HG03442 (cell line): ENCODE data around the gene HELQ.
"Not testable (repeated sequence)": the region's sequence is repeated elsewhere in the genome, so short reads cannot be mapped to it uniquely, and the experiment has no call there.

Experiments used
- ATAC-seq: cut with Tn5 transposase; IDR thresholded peaks from one replicate; pipeline ENCODE4 v1.9.1; 2021; ENCODE audit warnings: mild to moderate bottlenecking, moderate library complexity; ENCODE audit not compliant: unreplicated experiment

Gene HELQ

DNA sequence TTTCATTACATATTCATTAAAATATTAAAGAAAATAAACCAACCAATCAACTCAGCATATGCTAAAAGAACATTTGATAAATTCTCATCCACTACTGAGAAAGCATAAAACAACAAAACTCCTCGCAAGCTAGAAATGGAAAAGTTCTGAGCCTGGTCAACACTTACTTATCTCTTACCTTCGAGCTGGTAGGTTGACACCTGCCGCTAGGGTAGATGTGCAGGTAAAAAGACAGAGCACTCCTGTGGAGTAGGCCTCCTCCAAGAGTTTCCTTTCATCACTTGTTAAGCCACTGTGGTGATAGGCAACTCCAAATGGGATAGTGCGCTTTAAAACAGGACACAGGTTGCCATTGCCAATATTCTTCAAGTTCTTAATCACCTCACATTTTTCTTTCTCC, 18.9 kb downstream of the HELQ start:
- ATAC-seq = no peak

DNA sequence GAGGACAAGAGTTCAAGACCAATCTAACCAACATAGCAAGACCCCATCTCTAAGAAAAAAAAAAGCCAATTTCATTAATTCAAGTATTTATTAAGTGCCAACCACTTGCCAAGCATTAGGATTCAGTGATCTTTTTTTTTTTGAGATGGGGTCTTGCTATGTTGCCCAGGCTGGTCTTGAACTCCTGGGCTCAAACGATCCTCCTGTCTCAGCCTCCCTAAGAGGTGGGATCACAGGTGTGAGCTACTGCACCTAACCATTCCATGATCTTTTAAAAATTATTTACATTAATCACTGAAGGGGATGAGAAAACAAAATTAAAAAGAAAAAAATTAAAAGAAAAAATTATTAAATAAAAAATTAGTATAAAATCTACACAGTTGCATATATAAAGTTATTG, 24.4 kb downstream of the HELQ start:
- ATAC-seq = no peak

DNA sequence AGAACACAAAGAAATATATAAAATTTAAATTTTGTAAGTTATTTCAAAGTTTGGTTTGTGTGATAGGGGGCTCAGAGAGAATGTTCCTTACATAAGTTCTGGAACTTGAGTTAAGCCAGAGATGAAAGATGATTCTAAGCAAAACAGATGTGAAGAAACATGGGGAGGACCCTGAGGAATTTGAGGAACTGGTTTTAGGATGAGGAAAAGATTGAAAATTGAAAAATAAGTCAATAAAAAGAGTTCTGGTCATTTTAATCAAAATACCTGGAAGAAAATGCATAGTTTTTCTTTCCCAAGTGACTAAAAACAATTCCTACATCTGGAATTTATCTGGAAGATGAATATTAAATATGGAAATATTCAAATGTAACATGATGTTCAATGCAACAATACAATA, 37.4 kb downstream of the HELQ start:
- ATAC-seq = no peak

DNA sequence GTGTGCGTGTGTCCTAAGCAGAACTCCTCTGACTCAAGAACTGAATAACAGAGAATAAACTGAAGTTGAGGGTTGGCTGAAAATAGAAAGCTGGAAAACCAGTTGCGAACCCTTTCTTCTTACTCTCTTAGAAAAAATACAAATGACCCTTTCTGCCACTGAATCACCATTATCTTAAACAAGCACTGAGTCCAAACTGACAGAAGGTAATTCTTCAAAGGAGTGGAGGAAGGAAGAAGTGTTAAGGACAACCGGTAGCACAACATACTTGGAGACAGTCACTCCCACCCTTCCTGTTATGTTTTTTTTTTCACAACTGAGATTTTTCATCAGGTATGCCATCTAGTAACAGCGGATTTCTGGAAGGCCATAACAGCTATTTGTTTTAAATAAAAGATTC, 38.1 kb downstream of the HELQ start:
- no peak for ATAC-seq

DNA sequence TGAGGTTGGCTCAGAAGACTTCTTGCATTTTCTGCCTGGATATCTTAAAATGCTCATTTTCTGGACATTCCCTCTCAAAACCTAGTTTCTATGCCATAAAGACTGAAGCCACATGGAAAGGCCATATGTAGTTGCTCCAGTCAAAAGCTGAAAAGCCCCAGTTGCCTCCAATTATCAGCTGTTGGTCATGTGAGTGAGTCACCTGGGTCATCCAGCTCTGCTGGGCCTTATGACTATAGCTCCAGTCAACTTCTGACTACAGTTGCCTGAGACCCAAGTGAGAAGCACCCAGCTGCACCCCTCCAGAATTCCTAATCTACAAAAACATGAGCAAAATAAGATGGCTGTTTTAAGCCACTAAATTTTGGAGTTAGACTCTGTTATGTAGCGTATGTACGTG, 41.9 kb downstream of the HELQ start:
- no peak for ATAC-seq

DNA sequence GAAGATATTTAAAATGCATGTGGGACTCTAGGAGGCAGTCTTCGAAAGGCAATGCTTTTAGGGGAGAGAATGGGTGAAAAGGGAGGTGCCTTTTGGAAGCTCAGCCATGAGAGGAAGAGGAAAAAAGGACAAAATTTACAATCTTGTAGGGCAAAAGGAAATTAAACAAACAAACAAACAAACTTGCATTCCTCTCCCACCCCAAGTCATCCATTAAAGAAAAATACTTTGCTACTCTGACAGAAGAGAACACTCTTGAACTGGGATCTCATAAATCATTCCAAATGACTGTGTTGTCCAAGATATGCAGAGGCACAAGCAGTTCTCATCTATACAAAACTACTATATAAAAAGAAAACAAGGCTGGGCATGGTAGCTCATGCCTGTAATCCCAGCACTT, 46.7 kb downstream of the HELQ start:
- ATAC-seq = no peak

DNA sequence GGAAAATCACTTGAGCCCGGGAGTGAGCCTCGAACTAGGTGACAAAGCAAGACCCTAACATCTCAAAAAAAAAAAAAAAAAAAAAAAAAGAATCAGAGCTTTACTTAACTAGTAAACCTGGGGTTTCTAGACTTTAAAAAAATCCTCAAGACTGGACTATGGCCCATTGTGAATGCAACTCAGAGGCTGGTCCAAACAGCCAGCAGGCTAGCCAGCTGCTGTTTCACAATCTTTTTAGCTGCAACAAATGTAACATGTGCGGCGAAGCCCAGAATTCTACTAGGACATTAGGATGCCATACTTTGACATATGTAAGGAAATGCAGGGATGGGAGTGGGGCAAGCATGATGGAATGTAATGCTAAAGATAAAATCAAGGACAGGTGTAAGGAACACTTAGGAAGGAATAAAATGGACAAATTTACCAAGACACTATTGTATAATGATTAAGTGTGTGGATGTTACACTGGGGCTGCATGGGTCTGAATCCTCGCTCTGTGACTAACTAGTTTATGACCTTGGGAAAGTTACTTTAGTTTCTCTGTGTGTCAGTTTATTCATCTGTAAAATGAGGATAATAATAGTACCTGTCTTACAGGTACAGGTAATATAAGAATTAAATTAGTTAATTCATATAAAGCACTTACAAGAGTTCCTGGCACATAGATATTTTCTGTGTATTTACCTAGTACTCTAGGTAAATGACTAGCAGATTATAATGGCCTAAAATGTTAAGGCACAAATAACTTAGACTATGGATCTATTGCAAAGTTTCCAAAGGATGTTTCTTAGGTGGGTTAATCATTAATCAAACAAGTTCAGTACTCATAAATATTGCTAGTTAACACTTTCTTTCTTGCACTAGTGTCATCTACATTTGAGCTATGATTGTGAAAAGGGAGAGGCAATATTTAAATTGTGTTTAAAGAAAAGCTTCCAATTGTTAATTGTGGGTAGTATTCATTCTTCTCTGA, 49.5 kb downstream of the HELQ start:
- no peak for ATAC-seq

DNA sequence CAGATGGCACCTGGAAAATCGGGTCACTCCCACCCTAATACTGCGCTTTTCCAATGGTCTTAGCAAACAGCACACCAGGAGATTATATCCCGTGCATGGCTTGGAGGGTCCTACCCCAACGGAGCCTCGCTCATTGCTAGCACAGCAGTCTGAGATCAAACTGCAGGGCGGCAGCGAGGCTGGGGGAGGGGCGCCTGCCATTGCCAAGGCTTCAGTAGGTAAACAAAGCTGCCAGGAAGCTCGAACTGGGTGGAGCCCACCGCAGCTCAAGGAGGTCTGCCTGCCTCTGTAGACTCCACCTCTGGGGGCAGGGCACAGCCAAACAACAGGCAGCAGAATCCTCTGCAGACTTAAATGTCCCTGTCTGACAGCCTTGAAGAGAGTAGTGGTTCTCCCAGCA, 57.5 kb downstream of the HELQ start:
- not testable (repeated sequence) for ATAC-seq

DNA sequence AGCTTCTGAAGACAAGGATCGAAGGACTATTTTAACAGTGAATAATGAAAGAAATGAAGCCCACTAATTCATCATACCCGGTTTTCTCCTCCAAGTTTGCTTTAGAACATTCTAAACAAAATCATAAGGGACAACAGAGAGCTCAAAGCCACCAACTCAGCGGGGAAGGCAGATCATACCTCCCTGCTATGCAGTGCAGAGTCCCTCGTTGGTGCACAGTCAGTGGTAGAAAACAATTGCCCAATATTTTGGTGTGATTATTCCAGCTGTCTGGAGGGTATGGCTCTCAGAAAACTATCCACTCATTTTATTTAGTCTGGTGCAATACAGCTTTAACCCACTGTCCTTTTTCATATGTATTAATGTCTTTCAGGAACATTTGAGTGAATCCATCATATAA, 61.7 kb downstream of the HELQ start:
- no peak for ATAC-seq

DNA sequence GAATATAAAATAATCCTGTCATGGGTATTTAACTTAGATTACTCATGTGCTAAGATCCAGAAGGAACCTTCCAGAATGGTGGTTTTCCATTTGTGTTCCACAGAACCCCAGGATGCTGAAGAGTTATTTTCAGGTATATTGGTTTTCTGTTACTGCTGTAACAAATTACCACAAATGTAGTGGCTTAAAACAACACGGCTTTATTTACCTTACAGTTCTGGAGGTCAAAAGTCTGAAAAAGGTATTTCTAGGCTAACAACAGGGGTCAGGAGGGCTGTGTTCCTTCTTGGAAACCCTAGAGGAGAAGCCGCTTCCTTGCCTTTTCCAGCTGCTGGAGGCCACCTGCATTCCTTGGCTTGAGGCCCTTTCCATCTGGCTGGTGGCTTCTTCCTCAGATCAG, 63.1 kb downstream of the HELQ start:
- no peak for ATAC-seq

DNA sequence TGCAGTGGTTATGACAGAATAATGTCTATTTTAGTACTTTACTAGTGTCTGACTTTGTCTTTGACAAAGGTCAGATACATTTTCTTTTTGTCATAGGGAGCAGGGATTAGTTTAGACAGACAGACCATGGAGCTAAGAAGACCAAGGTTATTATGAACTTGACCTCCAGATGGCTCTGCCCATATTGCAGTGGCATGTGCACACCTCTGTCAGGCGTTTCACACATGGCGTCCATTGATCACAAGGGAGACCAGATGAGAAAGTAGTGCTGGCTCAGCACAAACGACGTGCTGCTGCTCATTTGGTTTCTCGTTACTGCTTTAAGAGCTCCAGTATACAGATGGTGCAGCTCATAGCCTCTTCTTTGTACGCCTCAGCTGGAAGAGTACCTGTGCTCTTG, 64.7 kb downstream of the HELQ start:
- no peak for ATAC-seq

DNA sequence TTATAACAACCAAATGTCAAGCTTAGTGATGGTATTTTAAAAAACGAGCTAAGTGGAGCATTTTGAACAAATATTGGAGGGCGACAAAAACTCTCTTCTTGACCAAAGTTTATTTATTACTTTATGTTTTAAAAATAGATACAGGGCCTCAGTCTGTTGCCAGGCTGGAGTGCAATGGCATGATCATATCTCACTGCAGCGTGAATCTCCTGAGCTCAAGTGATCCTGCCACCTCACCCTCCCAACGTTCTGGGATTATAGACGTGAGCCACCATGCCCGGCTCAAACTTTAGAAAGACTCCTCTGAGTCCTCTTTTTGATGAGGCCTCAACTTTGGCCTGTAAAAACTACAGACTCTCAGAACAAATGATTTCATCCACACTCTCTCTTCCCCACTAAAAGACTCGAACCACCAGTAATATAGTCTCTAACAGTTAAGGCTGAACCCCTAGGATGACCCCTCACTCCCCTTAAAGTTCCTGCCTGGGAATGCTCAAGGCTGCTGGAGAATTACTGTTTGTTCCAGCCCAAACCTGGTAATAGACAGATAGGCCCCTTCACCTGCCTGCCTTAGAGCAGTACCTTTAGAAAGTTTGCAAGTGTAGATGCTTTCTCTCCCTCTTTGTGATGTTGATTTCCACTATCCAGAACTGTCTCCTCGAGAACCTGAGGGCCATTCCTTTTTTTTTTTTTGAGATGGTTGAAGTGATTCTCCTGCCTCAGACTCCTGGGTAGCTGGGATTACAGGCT, 65.7 kb downstream of the HELQ start:
- ATAC-seq = no peak

DNA sequence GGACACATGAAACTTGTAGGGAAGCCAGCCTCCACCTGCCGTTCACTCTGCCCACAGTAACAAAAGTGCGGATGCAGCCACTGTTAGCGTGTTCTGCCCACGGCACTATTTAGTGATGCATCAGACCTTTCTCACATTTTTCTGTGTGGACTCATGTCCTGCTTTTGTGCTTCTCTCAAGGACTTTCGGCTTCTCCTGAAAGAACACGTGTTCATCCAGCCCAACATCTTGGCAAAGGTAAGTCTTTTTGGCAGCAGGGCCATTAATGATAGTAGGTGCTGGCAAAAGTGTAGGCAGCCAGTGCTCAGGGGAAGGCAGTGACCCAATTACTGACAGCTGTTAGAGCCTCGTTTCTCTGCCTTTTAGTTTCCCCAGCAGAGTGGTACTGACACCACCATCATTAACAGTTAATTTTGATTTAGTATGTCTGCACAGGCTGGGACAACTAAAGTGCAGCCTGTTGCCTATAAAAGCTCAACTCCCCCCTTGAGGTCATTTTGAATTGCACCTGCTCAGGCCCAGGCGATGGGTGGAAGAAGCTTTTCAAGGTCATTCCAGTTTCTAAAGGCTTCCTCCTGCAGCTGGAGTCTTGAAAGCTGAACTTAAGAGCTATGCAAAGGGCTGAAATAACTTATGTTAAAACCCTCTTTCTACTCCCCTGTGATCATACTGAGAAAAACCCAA, 66.4 kb downstream of the HELQ start:
- ATAC-seq = no peak

DNA sequence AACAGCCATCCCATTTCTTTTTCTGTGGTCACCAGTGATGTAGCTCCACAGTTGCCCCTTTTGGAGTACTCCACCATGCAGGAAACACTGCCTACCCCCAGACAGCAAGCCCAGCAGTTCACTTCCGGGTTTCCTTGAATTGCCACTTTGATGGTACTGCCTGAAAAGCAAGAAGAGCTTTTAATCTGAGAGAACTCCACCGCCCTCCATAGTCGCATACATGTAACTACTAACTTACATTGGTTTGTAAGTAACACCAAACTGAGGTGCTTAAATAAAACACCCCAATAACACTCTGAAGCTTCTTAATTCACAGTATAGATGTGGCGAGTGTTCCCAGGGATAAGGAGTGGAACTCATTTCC, 67.3 kb downstream of the HELQ start:
- ATAC-seq = no peak

DNA sequence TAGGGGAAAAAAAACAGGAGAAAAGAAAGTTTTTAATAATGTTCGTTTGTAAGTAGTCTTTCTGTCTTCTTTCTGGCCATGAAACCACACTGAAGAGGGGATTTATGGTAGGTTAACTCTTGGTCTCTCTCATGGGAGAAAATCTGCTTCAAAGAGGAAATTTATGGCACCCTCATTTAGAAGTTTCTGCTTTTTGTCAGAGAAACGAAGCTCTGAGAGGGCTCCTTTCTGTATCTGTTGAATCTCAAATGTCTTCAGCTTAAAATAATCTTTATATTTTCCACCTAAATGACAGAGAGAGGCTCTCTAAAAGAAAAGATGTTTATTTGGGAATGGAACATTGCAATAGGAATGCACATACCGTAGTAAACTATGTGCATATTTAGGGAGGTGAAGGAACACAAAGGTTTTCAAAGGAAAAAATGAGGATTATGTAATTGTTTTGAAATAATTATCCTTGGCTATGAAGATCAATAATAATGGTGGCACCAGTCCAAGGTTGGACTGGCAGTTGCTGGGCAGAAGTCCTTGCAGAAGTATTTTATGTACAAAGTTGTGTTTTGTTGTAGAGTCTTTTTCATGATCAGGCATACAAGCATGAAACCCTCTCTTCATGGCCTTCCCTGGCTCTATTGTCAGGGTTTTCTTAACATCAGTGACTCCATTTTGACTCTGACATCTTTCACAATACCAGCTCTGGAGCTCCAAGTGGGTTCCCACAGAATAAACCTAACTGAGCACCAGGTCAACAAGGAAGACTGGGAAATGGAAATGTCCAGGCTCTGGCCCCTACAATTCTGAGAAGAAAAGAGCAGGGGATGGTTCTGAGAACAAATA, 67.9 kb downstream of the HELQ start:
- ATAC-seq = no peak

DNA sequence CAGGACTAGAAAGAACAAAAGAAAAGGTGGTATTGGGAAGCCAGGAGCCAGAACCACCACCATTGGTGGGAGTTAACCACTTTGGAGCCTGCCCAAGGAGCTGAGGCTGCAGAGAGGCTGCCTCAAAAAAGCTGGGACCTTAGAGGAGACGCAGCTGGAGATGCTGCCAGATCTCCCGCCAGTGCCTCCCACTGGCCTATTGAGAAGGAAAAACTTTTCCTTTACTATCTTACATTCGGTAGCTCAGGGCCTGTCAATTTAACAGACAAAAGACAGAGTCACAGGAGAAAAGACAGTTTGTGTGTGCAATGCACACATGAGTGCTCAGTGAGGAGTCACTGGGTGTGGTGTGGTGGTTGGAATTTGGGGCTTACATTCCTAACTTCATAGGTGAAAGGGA, 68.6 kb downstream of the HELQ start:
- no peak for ATAC-seq

DNA sequence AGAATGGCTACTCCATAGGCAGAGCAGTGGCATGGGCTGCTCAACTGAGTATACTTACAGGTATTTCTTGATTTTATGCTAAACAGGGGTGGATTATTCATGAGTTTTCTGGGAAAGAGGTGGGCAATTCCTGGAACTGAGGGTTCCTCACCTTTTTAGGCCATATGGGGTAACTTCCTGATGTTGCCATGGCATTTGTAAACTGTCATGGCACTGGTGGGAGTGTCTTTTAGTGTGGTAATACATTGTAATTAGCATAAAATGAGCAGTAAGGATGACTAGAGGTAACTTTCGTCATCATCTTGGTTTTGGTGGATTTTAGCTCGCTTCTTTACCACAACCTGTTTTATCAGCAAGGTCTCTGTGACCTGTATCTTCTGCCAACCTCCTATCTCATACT, 72.8 kb downstream of the HELQ start:
- ATAC-seq = no peak

DNA sequence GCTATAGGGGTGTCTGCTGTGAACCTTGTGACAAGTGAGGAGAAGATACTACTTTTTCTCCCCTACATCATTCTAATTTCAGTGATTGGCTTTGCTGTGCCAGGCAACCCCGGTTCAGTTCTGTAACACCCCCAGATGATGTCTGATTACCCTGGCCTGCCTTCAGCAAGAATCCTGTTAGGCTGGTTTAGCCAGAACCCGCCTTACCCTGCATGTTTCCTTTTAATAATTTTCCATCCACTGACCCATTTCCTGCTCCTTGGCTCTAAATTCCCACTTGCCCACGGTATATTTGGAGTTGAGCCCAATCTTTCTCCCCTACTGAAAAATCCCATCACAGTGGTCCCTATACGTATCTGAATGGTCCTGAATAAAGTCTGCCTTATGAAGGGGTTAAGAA, 74.5 kb downstream of the HELQ start:
- no peak for ATAC-seq

DNA sequence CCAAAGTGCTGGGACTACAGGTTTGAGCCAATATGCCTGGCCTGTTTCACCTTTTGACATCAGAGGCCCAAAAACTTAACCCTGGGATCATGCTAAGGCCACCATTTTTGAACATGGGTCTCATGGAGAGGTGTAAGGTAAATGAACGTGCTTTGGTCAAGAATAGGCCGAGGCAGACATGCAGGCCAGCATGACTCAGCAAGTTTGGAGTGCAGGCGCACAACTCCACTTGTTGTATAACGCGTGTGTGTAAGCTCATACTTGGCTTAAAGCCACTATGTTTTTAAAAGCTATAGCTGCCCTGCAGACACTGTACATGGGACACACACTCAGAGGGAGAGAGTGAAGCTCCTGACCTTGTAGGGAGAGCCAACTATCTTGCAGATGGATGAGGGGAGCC, 77.2 kb downstream of the HELQ start:
- no peak for ATAC-seq

DNA sequence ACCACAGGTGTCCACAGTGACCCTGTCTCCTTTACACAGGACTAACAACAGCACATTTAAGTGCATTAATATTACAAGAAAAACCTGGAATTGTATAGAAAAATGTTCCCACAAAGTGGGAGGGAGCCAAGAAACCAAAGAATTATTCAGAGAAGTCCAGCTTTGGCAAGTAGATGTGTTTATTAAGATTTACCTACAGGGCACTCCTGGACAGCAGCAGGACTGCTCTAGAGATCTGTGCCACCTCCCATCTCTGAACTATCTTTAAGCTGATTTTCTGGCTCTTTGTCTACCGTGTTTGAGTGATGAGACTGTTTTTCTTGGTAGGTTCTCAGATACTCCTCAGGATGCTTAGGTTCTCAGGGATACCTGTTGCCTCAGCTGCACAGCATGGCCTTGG, 82.7 kb downstream of the HELQ start:
- ATAC-seq = no peak

DNA sequence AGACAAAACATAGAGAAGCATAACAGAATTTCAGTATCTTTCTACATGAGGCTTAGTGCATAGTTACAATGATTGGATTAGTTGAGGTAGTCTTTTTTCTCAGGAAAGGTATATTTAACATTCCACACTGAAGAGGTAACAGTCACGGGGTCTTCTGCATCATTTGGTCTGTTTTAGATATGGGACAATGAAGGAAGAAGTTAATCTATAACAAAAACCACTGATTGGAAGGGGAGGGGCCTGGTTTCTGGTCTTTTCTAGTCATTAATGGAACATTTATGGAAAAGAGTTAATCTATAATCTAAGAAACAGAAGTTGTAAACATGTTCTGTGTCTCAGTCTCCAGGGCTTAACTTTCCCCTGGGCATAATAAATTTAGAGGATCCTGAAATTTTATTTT, 83.7 kb downstream of the HELQ start:
- no peak for ATAC-seq
